Head of caudate nucleus (tissue), 42 donors: ENCODE measurements around the gene EXOC3.
"Not testable (repeated sequence)": the region's sequence is repeated elsewhere in the genome, so short reads cannot be mapped to it uniquely, and the experiment has no call there.

Experiments
- DNase-seq, 42 donors: peaks; one replicate each; pipeline versions ENCODE4 v3.0.0 to v3.0.0-alpha.2; 2020 to 2021; ENCODE audit warnings: mixed read lengths in 7 of 42
- intact Hi-C: fragments of 100-400 bp; cut with DNase I; formaldehyde crosslinking; loops from one replicate; pipeline ENCODE4 v1.15.0; 2022

Gene EXOC3

DNA sequence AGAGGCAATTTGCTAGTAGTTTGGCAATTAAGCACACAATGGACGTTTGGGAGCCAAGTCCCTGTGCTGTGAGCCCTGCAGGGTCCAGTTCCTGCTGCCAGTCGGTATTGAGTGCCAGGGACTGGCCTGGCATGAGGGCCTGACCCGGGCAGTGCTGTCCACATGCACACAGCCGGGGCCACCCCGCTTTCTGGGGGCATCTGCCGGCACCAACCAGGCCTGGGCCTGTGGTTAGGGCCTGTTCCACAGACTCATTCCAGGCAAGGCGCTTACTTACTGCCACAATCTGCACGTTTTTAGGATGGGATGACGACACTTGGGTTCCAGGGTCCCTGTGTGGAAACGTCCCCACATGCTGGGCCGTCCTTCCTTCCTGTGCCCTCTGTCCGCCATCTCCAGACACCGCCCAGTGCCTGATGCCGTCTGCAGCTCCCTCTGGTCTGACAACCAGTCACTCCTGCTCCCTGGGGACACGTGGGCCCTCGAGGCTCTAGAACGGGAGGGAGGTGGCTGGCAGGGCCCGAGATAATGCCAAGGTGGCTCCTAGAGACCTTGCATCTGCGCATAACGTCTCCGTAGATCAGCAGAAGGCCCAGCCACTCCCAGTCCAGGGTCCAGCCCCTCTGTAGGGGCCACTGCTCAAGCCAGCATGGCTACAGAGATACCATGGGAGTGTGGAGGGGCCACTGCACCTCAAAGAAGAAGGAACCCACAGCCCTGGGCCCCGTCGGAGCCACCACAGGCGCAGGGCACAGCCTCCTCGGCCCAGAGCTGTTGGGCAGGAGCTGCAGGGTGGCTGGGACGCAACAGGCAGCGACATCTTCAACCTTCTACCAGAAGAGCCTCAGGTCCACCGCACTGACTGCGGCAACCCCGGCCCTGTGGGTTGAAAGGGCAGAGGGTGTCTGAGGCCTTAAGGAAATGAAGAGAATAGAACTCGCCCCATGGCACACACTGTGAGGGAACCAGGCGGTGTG lies 56.5 kb downstream of the EXOC3 start:
- DNase-seq = no peak
- intact Hi-C loops = no loop called here

DNA sequence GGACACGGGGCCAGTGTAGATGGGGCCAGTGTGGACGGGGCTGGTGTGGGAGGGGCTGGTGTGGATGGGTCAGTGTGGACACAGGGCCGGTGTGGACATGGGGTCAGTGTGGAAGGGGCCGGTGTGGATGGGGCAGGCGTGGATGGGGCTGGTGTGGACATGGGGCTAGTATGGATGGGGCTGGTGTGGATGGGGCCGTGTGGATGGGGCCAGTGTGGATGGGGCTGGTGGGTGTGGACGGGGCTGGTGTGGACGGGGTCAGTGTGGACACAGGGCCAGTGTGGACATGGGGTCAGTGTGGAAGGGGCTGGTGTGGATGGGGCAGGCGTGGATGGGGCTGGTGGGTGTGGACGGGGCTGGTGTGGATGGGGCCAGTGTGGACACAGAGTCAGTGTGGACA lies 57.5 kb downstream of the EXOC3 start:
- intact Hi-C loops = no loop called here
- DNase-seq = no peak

DNA sequence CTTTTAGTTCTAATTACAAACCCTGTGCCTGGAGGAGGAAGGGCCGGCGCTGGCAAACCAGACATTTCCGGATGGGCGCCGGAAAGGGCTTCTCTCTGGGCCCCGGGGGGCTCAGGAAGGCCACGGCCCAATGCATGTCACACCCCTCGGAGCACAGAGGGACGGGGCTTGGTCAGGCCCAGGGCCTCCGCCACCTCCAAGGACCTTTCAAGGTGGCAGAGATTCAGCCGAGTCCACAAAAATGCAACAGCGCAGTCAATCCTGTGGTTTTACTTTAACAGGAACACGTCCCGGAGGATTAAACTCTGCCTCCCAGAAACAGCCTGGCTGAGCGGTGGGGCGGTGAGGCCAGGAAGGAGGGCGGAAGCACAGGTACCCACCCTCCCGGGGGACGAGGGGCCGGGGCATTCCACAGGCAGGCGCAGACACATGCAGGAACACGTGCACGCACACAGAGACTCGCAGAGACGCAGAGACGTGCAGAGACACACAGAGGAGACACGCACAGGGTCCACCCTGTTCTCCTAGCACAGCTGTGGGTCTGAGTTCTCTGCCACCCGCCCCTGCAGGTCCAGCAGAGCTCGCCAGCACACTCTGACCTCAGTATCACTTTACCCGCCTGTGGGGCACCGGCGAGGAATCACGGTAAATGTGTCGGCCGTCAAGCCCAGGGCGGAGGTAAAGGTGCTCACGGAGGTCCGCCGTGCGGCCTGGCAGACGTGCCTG lies 58.3 kb downstream of the EXOC3 start:
- intact Hi-C loops = no loop called here
- DNase-seq = no peak

DNA sequence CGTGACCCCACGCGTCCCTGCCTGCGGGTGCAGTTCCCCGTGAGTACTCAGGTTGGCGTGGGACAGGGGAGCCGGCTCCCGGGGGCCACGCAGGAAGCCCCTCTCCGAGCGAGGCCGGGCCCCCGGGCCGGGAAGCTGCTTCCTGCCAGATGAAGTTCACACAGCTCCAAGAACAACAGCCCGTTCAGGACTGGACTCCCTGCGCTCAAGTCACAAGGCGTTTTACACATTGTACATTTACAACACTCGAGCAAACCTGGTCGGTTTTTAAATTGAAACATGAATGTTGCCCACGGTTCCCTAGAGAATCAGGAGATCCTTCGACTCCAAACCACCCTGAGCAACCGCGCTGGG lies 58.8 kb downstream of the EXOC3 start:
- intact Hi-C loops = no loop called here
- DNase-seq = no peak

DNA sequence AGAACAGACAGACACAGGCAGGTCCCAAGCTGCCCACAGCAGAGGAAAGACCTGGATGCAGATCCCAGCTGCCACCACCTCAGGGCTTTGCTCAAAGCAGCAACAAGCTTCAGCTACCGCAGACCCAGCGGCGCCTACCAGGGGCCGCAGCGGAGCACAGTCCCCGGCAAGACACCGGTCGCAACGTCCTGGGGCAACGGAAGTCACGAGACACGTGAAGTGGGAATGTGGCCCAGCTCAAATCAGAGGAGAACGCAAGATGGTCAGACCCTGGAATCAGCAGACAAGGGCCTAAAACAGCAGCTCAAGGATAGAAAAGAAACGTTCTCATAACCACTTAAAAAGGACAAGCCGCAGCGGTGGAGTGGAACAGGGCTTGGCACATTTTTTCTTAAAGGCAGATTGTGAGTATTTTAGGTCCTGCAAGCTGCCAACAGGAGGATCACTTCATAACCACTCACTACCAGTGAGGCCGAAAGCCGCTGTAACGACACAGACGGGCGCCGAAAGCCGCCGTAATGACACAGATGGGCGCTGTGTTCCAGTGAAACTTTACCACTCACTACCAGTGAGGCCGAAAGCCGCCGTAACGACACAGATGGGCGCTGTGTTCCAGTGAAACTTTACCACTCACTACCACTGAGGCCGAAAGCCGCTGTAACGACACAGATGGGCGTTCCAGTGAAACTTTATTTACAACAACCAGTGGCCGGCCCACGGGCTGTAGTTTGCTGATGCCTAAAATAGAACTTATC lies 59.5 kb downstream of the EXOC3 start:
- intact Hi-C loops = no loop called here
- no peak for DNase-seq

DNA sequence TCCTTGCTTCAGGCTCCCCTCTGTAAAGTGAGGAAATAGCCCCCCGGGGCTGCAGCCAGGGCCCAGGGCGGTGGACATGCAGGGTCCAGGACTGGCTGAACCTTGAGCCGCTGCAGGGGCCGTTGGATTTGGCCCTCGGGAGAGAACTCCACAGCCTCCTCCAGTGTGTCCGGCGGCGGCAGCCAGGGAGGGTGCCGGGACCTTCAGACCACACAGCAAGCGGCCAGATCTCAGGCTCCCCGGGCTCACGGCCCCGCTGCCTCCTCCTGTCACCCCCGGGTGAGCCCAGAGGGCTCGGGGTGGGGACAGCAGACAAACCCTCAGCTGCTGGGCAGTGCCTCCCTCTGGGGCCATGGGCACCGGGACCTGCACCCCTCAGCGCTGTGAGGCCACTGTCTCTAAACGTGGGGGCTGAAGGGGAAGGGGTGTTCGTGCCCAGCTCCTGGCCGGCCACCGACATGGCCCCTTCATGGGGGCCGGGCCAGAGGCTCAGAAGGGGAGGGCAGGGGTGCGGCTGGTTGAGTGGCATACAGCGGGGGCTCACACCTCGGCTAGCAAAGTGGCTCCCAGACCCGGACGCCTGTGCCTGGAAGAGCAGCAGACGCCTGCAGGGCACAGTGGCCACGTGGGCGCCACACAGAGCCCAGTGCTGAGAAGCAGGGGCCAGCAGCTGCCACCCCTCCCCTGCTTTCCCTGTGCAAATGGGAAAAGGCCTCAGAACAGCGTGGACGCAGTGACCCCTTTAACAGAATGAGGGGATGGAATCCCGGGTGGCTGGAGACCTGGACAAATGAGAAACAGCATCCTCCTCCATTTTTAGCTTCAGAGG lies 61.6 kb downstream of the EXOC3 start:
- intact Hi-C loops = no loop called here
- DNase-seq = no peak

DNA sequence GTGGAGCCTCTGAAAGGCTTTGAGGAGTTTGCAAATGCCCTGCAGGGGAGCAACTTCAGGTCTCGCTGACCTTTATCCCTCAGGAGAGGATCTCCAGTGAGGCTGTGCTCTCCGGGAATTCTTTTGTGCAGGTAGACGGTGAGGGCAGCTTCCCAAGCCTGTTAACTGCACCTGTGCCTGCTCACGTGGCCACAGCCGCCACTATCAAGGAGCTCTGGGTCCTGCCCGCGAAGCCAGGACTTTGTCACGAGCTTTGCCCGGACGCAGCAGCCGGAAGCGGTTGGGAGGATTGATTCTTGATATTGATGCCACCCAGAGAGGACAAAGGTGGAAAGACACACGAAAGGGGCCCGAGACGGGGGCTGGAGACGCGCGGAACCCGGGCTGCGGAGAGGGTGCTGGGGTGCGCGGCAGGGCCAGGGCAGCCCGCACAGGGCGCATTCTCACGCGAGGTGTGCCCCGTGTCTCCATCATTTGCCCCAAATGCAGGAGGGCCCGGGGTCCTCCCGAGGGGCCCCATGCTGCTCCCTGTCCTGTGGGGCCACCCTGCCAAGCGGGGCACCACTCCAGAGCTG lies 63.1 kb downstream of the EXOC3 start:
- no peak for DNase-seq
- intact Hi-C loops = no loop called here

DNA sequence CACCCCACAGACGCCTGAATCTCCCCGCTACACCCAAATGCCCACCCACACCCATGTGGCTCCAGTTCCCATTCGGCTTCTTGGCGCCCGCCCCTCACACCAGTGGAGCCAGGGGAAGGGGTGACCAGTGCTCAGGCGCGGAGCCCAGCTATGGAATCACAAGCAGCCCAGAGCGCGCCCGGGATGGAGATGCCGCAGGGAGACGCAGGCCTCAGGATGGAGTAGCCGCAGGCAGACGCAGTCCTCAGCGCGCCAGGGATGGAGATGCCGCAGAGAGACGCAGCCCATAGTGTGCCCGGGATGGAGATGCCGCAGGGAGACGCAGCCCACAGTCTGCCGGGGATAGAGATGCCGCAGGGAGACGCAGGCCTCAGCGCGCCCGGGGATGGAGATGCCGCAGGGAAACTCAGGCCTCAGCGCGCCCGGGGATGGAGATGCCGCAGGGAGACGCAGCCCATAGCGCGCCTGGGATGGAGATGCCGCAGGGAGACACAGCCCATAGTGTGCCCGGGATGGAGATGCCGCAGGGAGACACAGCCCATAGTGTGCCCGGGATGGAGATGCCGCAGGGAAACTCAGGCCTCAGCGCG lies 65.1 kb downstream of the EXOC3 start:
- intact Hi-C loops, DNase-seq: not testable (repeated sequence)

DNA sequence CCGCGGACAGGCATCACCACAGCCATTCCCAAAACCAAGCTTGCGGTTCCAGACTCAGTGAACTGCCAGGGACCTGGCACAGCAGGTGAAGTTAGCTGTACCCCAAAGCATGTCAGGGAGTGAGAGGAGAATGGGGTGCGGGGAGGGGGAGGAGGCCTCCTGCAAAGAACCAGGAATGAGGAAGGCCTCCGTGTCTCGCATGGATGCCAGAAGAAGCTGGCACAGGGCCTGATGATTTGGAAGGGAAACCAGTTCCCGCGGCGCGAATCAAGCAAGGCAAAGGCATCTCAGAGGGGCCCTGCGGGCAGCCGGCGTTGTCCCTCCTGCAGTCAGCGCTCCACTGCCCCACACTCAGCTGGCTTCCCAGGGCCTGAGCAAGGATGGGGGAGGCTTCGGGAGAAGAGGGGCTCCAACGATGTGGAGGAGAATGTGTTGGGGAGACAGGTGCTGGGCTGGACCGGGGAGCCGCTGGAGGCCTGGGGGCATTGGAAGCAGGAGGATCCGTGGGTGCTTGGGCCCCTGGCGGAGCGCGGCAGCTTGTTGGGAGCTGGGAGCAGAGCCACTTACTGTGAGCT lies 66.7 kb downstream of the EXOC3 start:
- intact Hi-C loops = no loop called here
- DNase-seq = no peak

DNA sequence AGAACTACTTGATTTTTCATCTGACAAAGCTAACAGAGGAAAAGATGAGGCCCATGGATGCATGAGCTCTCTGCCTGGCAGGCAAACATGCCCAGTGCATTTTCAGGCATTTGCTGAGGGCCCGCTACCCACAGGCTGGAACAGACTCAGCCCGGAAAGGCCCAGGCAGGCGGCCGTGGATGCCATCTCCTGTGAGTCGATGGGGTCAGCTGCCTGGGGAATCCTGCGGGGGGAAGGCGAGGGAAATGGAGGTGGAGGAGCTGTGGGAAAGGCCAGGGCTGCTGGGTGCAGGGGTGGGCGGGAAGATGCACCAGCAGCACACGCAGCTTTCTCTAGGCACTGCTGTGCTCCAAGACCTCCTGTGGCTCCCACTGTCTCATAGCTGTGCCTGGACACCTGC lies 67.5 kb downstream of the EXOC3 start:
- DNase-seq = no peak
- intact Hi-C loops = no loop called here

DNA sequence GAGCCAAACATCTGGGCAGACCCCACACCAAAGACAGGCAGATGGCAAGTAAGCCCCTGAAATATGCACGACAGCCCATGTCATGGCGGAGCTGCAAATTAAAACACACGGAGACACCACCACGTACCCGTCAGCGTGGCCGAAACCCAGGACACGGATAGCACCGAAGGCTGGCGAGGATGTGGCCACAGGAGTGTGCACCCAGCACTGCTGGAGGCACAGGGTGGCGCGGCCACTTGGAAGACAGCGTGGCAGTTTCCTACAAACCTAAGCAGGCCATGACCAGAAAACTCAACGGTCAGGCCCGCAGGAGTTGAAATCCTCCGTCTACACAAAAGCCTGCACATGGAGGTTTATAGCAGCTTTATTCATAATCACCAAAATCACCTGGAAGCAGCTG lies 68.5 kb downstream of the EXOC3 start:
- intact Hi-C loops = no loop called here
- no peak for DNase-seq

DNA sequence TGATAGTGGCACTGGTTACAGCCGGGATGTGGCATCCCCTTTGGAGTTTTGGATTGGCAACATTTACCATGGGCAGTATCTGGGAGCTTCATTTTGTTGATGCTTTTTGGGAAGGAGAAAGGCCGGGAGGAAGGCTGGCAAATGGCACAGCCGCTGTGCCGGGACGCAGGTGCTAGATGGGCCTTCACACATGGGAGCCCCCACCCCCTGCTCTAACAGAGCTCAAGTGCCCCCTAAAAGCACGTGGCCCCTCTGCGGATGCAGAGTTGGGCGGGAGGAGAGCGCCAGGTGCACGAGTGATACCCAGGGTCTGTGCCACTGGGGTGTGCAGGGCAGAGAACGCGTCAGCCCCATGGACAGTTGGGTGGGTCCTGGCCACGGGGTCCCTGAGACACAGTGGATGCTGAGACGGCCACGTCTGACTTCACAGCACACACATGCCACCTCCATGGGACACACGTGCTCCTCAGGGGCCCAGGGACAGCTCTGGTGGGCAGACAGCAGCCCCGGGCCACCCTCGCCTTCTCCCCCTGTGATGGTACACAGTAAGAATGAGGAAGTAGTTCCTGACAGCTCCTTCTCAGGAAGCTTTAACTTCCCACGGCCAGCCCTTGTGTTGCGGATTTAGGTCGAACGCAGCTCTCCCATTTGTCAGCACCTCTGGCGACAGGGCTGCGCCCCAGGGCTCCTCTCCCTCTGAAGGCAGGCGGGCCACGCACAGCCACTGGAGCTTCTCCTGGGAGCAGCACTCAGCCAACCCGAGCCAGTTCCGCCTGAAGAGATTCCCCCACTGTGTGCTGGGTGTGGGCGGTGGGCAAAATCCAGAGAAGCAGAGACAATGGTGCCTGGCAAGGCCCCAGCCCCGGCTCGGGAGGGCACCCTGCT lies 70.5 kb downstream of the EXOC3 start:
- intact Hi-C loops = no loop called here
- no peak for DNase-seq

DNA sequence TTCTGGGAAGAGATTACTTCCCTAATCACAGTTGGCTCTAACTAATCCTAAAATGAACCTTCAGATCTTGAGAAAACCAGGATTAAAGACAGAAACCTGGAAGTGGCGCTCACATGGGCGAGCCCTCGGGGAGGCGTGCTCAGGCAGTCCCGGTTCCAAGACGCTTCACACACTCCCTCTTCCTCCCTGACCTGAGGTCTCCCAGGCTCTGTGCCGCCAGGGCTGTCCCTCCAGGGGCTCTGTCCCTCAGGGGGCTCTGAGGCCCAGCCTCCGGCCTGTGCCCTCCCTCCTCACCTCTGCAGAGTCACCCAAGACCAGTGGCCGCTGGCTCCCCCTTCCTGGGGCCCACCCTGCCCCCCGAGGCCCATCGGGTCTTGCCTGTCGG lies 71.1 kb downstream of the EXOC3 start:
- DNase-seq = no peak
- intact Hi-C loops = no loop called here

DNA sequence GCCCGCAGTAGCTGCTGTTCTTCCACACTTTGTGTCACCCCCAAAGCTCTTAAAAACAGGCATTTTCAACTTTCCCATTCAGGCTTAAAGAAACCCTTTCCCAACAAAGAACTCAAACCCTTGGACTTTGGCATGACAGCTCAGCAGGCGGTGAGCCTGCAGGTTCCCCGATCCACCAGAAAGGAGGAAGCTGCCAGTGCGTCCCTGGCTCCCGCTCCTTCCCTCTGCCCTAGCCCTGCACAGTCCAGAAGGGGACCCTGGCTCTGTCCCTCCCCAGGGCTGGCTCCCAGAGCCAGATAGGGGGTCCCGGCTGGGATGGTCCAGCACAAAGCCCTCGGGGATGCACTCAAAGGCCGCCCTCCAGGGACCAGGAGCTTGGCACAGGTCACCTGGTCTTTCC lies 71.7 kb downstream of the EXOC3 start:
- DNase-seq = no peak
- intact Hi-C loops = no loop called here

DNA sequence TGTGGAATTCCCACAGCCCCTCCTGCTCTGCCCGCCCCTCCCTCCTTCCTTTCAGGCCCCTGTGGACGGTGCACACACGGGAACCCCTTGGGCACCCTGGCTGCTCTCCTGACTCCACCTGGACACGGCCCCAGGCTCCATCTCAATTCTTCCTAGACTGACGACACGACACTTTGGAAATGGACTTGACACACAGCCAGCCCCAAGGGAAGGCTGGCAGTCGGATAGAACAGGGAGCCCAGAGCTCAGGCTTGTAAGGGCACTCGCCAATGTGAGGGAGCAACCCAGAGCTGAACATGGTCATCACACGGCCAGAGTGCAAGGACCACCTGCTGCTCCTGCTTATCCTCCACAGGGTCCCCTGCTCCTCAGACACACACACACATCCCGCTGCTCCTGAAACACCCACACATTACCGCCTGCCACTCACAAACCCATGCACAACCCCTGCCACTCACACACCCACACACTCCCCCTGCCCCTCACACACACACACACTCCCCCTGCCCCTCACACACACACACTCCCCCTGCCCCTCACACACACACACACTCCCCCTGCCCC lies 72.4 kb downstream of the EXOC3 start:
- intact Hi-C loops = no loop called here
- DNase-seq = no peak

DNA sequence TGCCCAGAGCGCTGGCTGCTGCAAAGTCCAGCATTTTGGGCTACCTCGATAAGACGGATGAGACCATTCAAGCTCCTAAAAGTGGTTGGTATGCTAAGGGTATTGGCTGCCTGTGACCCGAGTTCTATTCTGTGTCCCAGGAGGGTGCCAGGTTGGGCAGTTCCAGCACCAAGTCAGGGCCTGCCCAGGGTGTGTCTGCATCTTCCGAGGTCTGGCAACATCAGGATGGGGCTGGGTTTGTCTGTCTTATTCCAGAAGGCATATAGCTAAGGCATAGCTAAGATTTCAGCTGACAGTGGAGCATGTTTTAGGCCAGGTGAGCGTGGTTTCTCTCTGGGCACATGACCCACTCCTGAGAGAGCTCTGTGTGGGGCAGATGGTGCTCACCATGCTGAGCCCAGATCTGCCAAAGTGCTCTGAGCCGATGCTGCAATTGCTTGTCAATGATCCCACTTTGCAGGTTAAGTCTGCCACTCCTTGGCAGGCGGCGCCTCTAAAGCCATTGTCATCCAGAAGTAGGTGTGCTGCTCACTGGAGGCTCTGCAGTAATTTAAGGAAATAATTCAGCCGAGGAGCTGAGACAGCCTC lies 73.5 kb downstream of the EXOC3 start:
- intact Hi-C loops = no loop called here

More for the DNA sequence above, 73.5 kb downstream of the EXOC3 start:
- no peak for DNase-seq
